Left forelimb (tissue), 1 donor: ENCODE measurements around the gene ZDHHC5.

Source experiments
- DNase-seq: peaks from one replicate; pipeline ENCODE4 v3.0.0-alpha.2; 2018; ENCODE audit warnings: low spot score

The ZDHHC5 gene

GRCh38 chr11:57729479-57729878 is 61.6 kb downstream of the ZDHHC5 start:
- no peak for DNase-seq

GRCh38 chr11:57732661-57733060 is 64.7 kb downstream of the ZDHHC5 start:
- no peak for DNase-seq

GRCh38 chr11:57735619-57736298 is 67.8 kb downstream of the ZDHHC5 start:
- DNase-seq, result no peak

GRCh38 chr11:57741132-57742086 is 73.5 kb downstream of the ZDHHC5 start, which contains the start of gene SELENOH:
Gene SELENOH (plus strand): TSS chr11:57741491. CDS start chr11:57741596, 105 bp downstream.
- DNase-seq, result peak; percentile 97

- DNase-seq, result no peak
Observed at GRCh38 chr11:57742087-57742452, 74.2 kb downstream of the ZDHHC5 start.

- DNase-seq, result no peak
Observed at GRCh38 chr11:57744357-57744756, 76.4 kb downstream of the ZDHHC5 start.

- DNase-seq, result no peak
Observed at GRCh38 chr11:57745206-57745605, 77.3 kb downstream of the ZDHHC5 start.

- no peak for DNase-seq
Observed at GRCh38 chr11:57746920-57747319, 79.0 kb downstream of the ZDHHC5 start.
